ENCODE measurements around the gene SERPINA4. TPM values are rescaled to one million over a fixed set of nuclear protein-coding genes. Genes with fewer than 3 reads are reported as not detected.
"Not testable (repeated sequence)": the region's sequence is repeated elsewhere in the genome, so short reads cannot be mapped to it uniquely, and the experiment has no call there.

SERPINA4 gene
- total RNA-seq, 6 donors from 2014 or later: 0.13 TPM; not detected in 5

GRCh38 chr14:94599656-94600004 lies 38.4 kb downstream of the SERPINA4 start:
- Histone ChIP-seq H3K4me1 (peaks cover 6 to 26% (median 16%) of the 10 kb centered on the region in 4 donors), H3K27ac (peak overlapping the region; percentile 17 to 68 (median 41)), H3K27me3 (no peaks in the 10 kb centered on the region), H3K9me3 (no peaks in the 10 kb centered on the region), H3K36me3 (no peaks in the 10 kb centered on the region), H3K4me3 (no peak overlapping the region)
- 29 to 31% methylated on average over 3 of the region's 3 CpGs for WGBS, 2 donors
- TF ChIP-seq POLR2A (IDR thresholded peaks at IDR 0.05) (no peak), CTCF (IDR thresholded peaks at IDR 0.05) (no peak), POLR2AphosphoS5 (IDR thresholded peaks at IDR 0.05) (no peak), EP300 (IDR thresholded peaks at IDR 0.05) (no peak)
- ATAC-seq (ENCODE audit: low FRiP score in 2 of 2) (peak in 1 of 2 donors; percentile 5), DNase-seq (no peak)

- Histone ChIP-seq H3K36me3 (no peaks in the 10 kb centered on the region), H3K27me3 (no peaks in the 10 kb centered on the region), H3K4me3 (no peak overlapping the region), H3K4me1 (peaks cover 6 to 26% (median 16%) of the 10 kb centered on the region in 4 donors), H3K27ac (peak overlapping the region in 3 of 4 donors; percentile 17 to 68 (median 53)), H3K9me3 (no peaks in the 10 kb centered on the region)
- DNase-seq: no peak
- TF ChIP-seq POLR2A (IDR thresholded peaks at IDR 0.05): no peak
- no peak for TF ChIP-seq EP300 (IDR thresholded peaks at IDR 0.05)
- TF ChIP-seq POLR2AphosphoS5 (IDR thresholded peaks at IDR 0.05): no peak
- TF ChIP-seq CTCF (IDR thresholded peaks at IDR 0.05): no peak
- 79 to 87% methylated on average over 4 to 11 of the region's 11 CpGs for WGBS, 2 donors
- ATAC-seq (ENCODE audit: low FRiP score in 2 of 2): no peak
Observed at GRCh38 chr14:94600148-94600545, 38.9 kb downstream of the SERPINA4 start.

GRCh38 chr14:94601884-94602391 lies 40.7 kb downstream of the SERPINA4 start:
- Histone ChIP-seq H3K4me1 (peaks cover 6 to 26% (median 16%) of the 10 kb centered on the region in 4 donors), H3K27me3 (no peaks in the 10 kb centered on the region), H3K27ac (peak overlapping the region in 1 of 4 donors; percentile 61), H3K36me3 (no peaks in the 10 kb centered on the region), H3K4me3 (no peak overlapping the region), H3K9me3 (no peaks in the 10 kb centered on the region)
- ATAC-seq (ENCODE audit: low FRiP score in 2 of 2): peak; percentile 35 to 77
- peak in 1 of 2 donors; percentile 68 for DNase-seq
- WGBS, 2 donors: 17 to 47% methylated on average over 4 to 6 of the region's 6 CpGs
- no peak for TF ChIP-seq POLR2A (IDR thresholded peaks at IDR 0.05)
- TF ChIP-seq POLR2AphosphoS5 (IDR thresholded peaks at IDR 0.05): peak in 1 of 2 donors; percentile 20
- no peak for TF ChIP-seq EP300 (IDR thresholded peaks at IDR 0.05)

GRCh38 chr14:94602722-94603121 lies 41.5 kb downstream of the SERPINA4 start:
- no peaks in the 10 kb centered on the region for H3K36me3 ChIP-seq
- peak overlapping the region in 1 of 4 donors; percentile 61 for H3K27ac ChIP-seq
- 90 to 95% methylated on average over 3 to 5 of the region's 5 CpGs for WGBS, 2 donors
- no peaks in the 10 kb centered on the region for H3K27me3 ChIP-seq
- no peak overlapping the region for H3K4me3 ChIP-seq
- H3K4me1 ChIP-seq: peaks cover 6 to 26% (median 16%) of the 10 kb centered on the region in 4 donors
- DNase-seq: no peak
- H3K9me3 ChIP-seq: no peaks in the 10 kb centered on the region
- ATAC-seq (ENCODE audit: low FRiP score in 2 of 2): no peak
- TF ChIP-seq EP300 (IDR thresholded peaks at IDR 0.05) (no peak), POLR2AphosphoS5 (IDR thresholded peaks at IDR 0.05) (no peak), POLR2A (IDR thresholded peaks at IDR 0.05) (no peak)

GRCh38 chr14:94605361-94605760 lies 44.1 kb downstream of the SERPINA4 start:
- Histone ChIP-seq H3K4me3 (no peak overlapping the region), H3K9me3 (no peaks in the 10 kb centered on the region), H3K27ac (no peak overlapping the region), H3K27me3 (no peaks in the 10 kb centered on the region), H3K36me3 (no peaks in the 10 kb centered on the region), H3K4me1 (peaks cover 0 to 8% (median 3%) of the 10 kb centered on the region in 4 donors)
- ATAC-seq (ENCODE audit: low FRiP score in 2 of 2) (no peak), DNase-seq (no peak)
- no peak for TF ChIP-seq EP300 (IDR thresholded peaks at IDR 0.05)
- no peak for TF ChIP-seq CTCF (IDR thresholded peaks at IDR 0.05)
- no peak for TF ChIP-seq POLR2AphosphoS5 (IDR thresholded peaks at IDR 0.05)
- TF ChIP-seq POLR2A (IDR thresholded peaks at IDR 0.05): no peak
- 65 to 71% methylated on average over 3 of the region's 3 CpGs for WGBS, 2 donors

GRCh38 chr14:94608966-94609365 lies 47.7 kb downstream of the SERPINA4 start:
- not testable (repeated sequence) for H3K4me1 ChIP-seq; H3K27me3 ChIP-seq; H3K4me3 ChIP-seq; H3K36me3 ChIP-seq; H3K27ac ChIP-seq; H3K9me3 ChIP-seq; DNase-seq; ATAC-seq (ENCODE audit: low FRiP score in 2 of 2)
- 67 to 80% methylated on average over 1 of the region's 1 CpG for WGBS, 2 donors
